GM18498 (cell line): ENCODE data around the gene ELK4.

ENCODE experiments used
- ATAC-seq: cut with Tn5 transposase; IDR thresholded peaks from one replicate; pipeline ENCODE4 v1.9.1; 2021; ENCODE audit warnings: mild to moderate bottlenecking, moderate library complexity; ENCODE audit not compliant: unreplicated experiment

The ELK4 gene

DNA sequence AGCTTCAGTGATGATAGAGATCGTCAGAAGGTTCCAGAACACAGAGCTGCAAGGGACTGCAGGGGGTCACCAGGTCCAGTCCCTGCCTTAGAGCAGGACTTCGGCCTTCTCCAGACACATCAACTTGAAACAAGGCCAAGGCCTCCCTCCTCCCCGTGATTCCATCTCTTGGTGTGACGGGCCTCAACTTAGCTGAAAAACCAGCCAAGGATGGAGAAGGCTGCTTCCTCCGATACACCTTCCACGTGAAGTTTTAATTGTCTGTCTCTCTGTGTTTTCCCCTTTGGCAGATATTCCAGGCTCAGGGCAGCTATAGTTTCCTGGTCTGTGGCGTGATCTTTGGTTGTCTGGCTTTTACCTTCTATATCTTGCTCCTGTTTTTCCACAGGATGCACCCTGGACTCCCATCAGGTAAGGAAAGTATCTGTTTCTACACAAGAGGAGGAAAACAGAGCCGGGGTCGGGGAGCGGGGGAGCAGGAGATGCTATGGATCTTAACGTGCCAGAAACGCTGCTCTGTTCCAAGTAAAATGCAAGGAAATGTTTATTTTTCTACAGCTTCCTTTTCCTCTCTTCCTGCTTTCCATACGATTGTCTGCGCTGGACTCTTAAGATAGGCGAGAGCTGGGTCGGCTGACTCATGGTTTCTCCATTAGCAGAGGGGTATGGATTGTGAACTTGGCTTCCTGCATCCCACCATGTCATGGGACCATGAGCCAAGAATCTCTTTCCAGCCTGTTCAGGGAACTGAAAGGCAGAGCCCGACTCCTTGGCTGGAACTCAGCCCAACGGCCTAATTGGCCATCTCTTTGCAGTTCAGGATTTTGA lies 32.8 kb downstream of the ELK4 start:
- ATAC-seq = no peak

GRCh38 chr1:205597691-205598314 lies 34.0 kb downstream of the ELK4 start:
- ATAC-seq = no peak

DNA sequence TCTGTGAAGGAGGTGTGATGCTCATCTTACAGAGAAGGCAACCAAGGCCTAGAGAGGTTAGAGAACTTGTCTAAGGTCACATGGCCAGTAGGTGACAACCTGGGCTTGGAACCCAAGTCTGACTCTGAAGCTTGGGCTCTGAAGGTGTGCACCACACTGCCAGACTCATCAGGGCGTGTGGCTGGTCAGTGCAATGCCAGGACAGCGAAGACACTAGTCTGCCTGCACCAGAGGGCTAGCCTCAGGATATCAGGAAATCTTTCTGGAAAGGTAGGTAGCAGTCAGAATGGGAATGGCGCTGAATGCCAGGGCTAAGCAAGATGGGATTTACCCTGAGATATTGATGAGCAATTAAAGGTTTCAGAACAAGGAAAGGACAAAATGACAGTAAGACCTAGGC lies 34.9 kb downstream of the ELK4 start:
- ATAC-seq = no peak

DNA sequence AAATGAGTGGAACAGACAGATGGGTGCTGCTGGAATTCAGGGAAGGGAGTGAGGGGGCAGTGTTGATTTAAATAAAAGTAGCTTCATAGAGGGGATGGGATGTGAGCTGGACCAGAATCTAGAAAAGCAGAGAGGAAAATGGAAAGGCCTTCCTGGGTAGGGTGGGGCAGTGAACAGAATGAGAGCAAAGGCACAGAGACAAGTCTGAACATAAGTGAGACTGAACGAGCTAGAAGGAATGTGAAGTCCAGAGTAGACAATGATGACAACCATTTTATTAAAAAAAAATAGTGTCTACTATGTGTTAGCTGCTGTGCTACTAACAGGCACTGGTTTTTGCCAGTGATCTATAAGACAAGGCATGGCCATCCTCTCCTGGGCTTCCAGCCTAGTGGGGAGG lies 36.0 kb downstream of the ELK4 start:
- no peak for ATAC-seq

- no peak for ATAC-seq
Observed at GRCh38 chr1:205595435-205595834, 36.4 kb downstream of the ELK4 start.

DNA sequence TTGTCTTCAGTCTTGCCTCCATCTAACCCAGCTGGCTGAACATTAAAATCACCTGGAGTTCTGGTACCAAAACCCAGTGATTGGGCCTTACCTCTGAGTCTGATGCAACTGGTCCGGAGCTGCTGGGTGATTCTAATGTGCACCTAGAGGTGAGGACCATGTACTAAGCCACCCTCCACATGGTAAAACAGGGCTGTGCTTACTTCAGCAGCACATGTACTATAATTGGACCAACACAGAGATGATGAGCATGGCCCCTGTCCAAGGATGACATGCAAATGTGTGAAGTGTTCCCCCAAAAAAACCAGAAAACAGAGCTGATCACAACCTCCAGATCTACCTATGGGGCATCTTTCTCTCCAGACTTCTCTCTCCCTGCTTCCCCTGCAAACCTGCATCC lies 37.0 kb downstream of the ELK4 start:
- ATAC-seq = no peak

DNA sequence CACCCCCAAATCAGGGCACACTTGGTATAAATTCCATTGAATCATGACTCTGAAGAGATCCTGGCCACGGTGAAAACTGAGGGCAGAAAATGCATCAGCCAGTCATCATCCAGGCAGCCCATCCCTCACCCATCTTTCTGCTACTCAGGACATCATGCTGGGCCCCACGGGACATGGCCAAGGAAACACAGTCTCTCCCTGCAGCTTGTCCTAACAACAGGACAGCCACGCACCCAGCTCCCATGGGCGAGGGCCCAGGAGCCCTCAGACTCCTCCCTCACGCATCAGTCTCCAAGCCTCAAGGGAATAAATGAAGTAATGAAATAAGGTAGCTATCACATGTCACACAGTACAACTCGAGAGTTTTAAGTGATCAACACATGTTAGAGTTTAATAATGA lies 37.8 kb downstream of the ELK4 start:
- no peak for ATAC-seq

GRCh38 chr1:205593532-205593931 lies 38.3 kb downstream of the ELK4 start:
- no peak for ATAC-seq

GRCh38 chr1:205592443-205593003 lies 39.3 kb downstream of the ELK4 start:
- ATAC-seq = no peak

DNA sequence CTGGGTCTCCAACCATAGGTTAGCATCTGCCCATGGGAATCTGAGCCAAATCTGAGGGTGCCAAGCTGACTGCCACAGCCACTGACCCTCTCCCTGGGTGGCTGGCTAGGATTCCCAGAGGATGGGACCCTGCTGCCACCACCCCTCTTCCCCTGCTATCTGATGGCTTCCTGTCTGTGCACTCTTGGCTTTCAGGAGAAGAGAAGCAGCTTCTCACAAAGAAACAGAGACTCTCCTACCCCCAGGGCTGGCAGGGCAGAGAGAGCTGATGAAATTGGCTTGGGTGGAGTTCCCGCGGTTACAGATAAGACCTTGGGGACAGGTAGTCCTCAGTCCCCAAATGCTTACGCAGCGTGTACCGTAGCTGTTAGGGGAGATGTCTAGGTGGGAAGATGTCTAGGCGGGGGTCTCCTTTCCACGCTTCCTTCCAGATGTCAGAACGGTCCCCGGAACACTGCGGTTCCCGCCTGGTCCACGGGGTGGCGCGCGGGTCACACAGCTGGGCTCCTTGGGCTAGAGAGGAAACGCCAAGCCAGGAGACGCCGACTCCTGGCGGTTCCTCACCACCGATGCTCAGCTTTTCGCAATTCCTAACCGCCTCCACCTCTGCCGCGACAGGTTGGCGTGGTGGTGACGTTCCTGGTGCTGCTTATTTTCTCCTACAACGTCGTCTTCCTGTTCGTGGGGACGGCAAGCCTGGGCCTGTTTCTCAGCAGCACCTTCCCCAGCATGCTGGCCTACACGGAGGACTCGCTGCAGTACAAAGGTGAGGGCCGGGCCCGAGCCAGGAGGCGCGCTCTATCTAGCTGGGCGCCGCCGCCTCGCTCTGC lies 40.1 kb downstream of the ELK4 start:
- peak; percentile 70 for ATAC-seq

GRCh38 chr1:205590777-205591513 lies 40.9 kb downstream of the ELK4 start:
- ATAC-seq = no peak

GRCh38 chr1:205590457-205590768 lies 41.4 kb downstream of the ELK4 start:
- ATAC-seq = no peak

DNA sequence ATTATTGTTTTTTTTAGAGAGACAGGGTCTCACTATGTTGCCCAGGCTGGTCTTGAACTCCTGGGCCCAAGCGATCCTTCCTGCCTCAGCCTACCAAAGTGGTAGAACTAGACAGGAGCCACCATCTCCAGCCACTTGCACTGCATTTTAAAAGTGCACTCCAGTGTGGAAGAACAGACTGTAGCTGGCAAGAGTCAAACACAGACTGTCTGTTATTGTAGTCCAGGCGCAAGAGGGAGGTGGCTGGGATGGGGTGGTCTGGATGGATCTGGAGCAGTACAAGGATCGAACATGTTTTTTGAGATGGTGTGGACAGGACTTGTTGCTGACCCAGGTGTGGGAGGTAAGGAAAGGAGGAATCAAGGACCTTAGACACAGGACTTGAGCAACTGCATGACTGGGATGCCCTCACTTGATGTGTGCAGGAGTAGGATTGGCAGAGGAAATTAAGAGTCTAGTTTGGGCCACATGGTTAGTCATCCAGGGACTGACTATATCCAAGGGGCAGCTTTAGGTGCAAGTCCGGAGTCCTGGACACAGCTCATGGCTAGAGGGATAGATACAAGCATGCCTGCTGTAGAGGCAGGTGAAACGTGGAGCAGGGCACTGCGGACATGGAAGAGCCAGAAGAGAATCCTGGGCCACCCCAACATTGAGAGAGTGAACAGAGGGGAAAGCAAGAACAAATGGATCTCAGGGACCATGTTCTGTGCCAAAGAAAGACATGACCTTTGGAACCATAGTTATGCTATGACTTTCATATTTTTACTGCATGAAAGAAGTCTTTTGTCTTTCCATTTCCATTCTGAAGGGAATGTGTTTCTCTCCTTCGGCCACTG lies 42.0 kb downstream of the ELK4 start:
- no peak for ATAC-seq

GRCh38 chr1:205589046-205589445 lies 42.8 kb downstream of the ELK4 start:
- no peak for ATAC-seq

DNA sequence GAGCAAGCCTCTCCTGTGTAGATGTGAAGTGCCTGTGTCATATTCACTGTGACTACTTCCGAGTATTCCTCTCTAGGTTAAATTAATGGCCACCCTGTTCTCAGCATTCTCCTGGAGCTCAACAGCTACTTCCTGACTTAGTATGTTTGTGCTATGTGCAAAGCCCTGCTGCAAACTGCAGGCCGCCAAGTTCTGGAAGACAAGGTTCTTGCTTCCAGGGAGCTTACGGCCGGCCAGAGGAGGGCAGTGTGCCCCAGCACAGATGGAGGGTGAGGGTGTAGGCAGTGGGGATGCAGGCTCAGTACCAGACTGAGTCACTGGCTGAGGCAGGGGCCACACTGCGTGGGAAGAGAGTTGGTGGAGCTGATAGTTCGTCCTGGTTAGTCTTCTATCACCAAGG lies 43.2 kb downstream of the ELK4 start:
- ATAC-seq = no peak

DNA sequence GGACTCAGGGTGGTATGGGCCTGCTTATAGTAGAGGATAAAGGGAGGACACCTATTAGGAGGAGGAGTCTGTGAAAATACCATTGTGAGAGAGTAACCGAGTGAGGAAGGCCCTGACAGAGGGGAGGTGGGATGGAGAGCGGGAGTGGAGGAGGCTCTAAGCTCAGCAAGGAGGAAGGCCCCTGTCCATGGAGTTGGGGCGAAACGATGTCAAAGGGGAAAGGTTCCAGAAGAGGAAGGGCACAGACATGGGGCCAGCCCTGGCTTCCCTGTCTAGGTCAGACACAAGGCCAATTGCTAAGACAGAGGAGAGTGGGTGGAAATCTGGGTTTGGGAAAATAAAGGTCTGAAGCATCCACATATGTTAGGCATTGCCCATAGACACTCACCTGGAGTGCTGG lies 44.2 kb downstream of the ELK4 start:
- ATAC-seq = no peak

- no peak for ATAC-seq
Observed at GRCh38 chr1:205585835-205586785, 45.7 kb downstream of the ELK4 start.

GRCh38 chr1:205585169-205585834 lies 46.5 kb downstream of the ELK4 start:
- no peak for ATAC-seq
